Stimulated activated naive CD8-positive, alpha-beta T cell treated with anti-CD3 and anti-CD28 coated beads, Interleukin-15, Interleukin-2, amounts not matched to agents 100 ng/mL and 50 ng/mL, for 24 hours (primary cell): ENCODE measurements around the gene KCNJ12.
"Not testable (repeated sequence)": the region's sequence is repeated elsewhere in the genome, so short reads cannot be mapped to it uniquely, and the experiment has no call there.

ENCODE experiments used
- H3K27ac Mint-ChIP-seq: one replicate; pipeline ENCODE4 v1.8.0; 2021; ENCODE audit warnings: mild to moderate bottlenecking, mixed read lengths
- H3K27me3 Mint-ChIP-seq: one replicate; pipeline ENCODE4 v1.8.0; 2021; ENCODE audit warnings: mixed read lengths
- H3K36me3 Mint-ChIP-seq: one replicate; pipeline ENCODE4 v1.8.0; 2021; ENCODE audit warnings: low read depth, mixed read lengths
- H3K4me1 Mint-ChIP-seq: one replicate; pipeline ENCODE4 v1.8.0; 2021; ENCODE audit warnings: low read depth, mixed read lengths
- H3K4me3 Mint-ChIP-seq: one replicate; pipeline ENCODE4 v1.8.0; 2021; ENCODE audit warnings: mild to moderate bottlenecking, mixed read lengths
- H3K9me3 Mint-ChIP-seq: one replicate; pipeline ENCODE4 v1.8.0; 2021; ENCODE audit warnings: mixed read lengths

KCNJ12 gene

GRCh38 chr17:21346107-21346506 is 30.1 kb upstream of the KCNJ12 start:
- H3K4me3 Mint-ChIP-seq, H3K4me1 Mint-ChIP-seq, H3K36me3 Mint-ChIP-seq, H3K9me3 Mint-ChIP-seq, H3K27ac Mint-ChIP-seq, H3K27me3 Mint-ChIP-seq: not testable (repeated sequence)

- not testable (repeated sequence) for H3K9me3 Mint-ChIP-seq, H3K27me3 Mint-ChIP-seq, H3K4me3 Mint-ChIP-seq, H3K4me1 Mint-ChIP-seq, H3K36me3 Mint-ChIP-seq, H3K27ac Mint-ChIP-seq
These were observed 29.4 kb upstream of the KCNJ12 start for GRCh38 chr17:21346651-21347250.

- not testable (repeated sequence) for H3K4me1 Mint-ChIP-seq, H3K27me3 Mint-ChIP-seq, H3K36me3 Mint-ChIP-seq, H3K27ac Mint-ChIP-seq, H3K9me3 Mint-ChIP-seq, H3K4me3 Mint-ChIP-seq
These were observed 28.5 kb upstream of the KCNJ12 start for GRCh38 chr17:21347660-21348059.

GRCh38 chr17:21348081-21348925 is 27.9 kb upstream of the KCNJ12 start:
- H3K4me1 Mint-ChIP-seq, H3K9me3 Mint-ChIP-seq, H3K4me3 Mint-ChIP-seq, H3K27me3 Mint-ChIP-seq, H3K27ac Mint-ChIP-seq, H3K36me3 Mint-ChIP-seq: not testable (repeated sequence)

GRCh38 chr17:21348926-21349261 is 27.3 kb upstream of the KCNJ12 start:
- not testable (repeated sequence) for H3K4me1 Mint-ChIP-seq, H3K36me3 Mint-ChIP-seq, H3K27ac Mint-ChIP-seq, H3K27me3 Mint-ChIP-seq, H3K4me3 Mint-ChIP-seq, H3K9me3 Mint-ChIP-seq

DNA sequence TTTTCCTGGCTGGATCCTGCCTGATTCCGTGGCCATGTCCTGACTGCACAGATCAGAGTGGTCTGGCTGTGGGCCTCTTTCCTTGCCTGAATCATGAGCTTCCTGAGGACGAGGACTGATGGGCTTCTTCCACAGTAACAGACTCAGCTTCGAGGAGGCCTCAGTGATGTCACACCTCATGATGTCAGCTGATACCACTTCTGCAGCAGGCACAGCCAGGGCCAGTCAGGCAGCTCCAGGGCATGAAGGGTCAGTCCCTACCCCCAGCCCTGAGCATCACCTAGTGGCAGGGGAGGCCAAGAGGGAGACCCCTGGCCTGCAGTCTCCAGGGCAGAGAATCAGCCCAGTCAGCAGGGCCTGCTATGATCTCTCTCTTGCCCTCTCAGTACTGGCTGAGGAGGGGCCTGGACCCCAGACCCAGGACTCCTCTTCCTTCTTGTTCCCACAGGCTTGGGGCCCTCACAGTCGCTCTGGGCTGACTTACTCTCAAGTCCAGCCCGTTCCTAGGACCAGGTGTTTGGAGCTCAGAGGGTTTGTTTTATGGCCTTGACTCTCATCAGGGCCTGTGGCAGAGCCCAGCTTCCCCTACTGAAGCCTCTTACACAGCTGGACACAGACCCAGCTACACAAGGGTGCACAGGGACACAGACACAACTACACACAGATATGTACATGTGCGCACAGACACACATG is 26.7 kb upstream of the KCNJ12 start:
- not testable (repeated sequence) for H3K4me3 Mint-ChIP-seq, H3K27ac Mint-ChIP-seq, H3K4me1 Mint-ChIP-seq, H3K9me3 Mint-ChIP-seq, H3K36me3 Mint-ChIP-seq, H3K27me3 Mint-ChIP-seq

GRCh38 chr17:21350495-21350894 is 25.7 kb upstream of the KCNJ12 start:
- H3K9me3 Mint-ChIP-seq, H3K27me3 Mint-ChIP-seq, H3K36me3 Mint-ChIP-seq, H3K27ac Mint-ChIP-seq, H3K4me3 Mint-ChIP-seq, H3K4me1 Mint-ChIP-seq: not testable (repeated sequence)

- Mint-ChIP-seq H3K4me1 (peaks cover 3% of the 10 kb centered on the region), H3K27ac (peak overlapping the region; percentile 61), H3K36me3 (no peaks in the 10 kb centered on the region), H3K9me3 (no peaks in the 10 kb centered on the region), H3K4me3 (no peak overlapping the region), H3K27me3 (no peaks in the 10 kb centered on the region)
These were observed 24.6 kb upstream of the KCNJ12 start for GRCh38 chr17:21351366-21352065.

GRCh38 chr17:21352221-21352980 is 23.8 kb upstream of the KCNJ12 start:
- Mint-ChIP-seq H3K4me1 (peaks cover 3% of the 10 kb centered on the region), H3K27ac (no peak overlapping the region), H3K9me3 (no peaks in the 10 kb centered on the region), H3K4me3 (no peak overlapping the region), H3K27me3 (no peaks in the 10 kb centered on the region), H3K36me3 (no peaks in the 10 kb centered on the region)

DNA sequence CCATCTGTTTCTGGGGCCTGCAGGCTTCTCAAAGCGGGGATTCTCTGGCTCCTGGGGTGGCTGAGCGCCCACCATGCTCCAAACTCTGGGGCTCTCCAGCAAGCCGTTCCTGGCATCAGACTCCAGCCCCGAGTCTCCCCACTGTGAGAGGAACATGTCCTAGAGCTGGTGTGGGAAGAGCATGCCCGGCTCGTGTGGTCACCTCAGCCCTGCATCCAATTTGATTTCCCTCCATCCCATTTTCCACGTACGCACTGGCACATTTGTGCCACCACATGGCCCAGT is 23.2 kb upstream of the KCNJ12 start:
- Mint-ChIP-seq H3K27me3 (no peaks in the 10 kb centered on the region), H3K4me1 (peaks cover 3% of the 10 kb centered on the region), H3K36me3 (no peaks in the 10 kb centered on the region), H3K27ac (no peak overlapping the region), H3K9me3 (no peaks in the 10 kb centered on the region), H3K4me3 (no peak overlapping the region)

GRCh38 chr17:21353326-21354010 is 22.7 kb upstream of the KCNJ12 start:
- no peaks in the 10 kb centered on the region for H3K4me1 Mint-ChIP-seq
- H3K9me3 Mint-ChIP-seq, result no peaks in the 10 kb centered on the region
- H3K4me3 Mint-ChIP-seq, result no peak overlapping the region
- H3K27me3 Mint-ChIP-seq, result no peaks in the 10 kb centered on the region
- H3K36me3 Mint-ChIP-seq, result no peaks in the 10 kb centered on the region
- no peak overlapping the region for H3K27ac Mint-ChIP-seq

DNA sequence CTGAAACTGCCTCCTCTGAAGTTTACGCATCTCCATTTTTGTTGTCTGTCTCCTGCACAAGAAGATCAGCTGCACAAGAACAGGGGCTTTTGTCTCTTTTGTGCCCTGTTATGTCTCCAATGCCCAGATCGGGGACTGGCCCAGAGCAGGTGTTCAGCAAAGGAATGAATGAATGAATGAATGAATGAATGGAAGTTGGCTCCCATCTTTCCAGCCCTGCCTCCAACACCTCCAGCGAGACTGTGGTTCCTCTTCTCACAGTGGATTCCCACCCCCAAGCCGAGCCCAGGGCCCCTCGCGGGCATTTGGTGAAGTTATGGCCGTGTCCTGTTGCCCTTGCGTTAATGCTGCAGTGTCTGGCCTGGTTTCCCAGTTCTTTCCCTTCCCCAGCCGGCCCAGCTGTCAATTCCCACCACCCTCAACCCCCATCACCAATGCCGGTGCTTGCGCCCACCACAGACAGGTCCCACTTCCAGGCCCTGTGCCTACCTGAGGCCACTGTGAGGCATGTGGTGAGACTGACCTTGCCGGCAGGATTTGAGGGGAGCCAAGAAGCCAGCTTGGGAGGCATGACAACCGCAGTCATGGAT is 21.3 kb upstream of the KCNJ12 start:
- Mint-ChIP-seq H3K9me3 (no peaks in the 10 kb centered on the region), H3K27me3 (no peaks in the 10 kb centered on the region), H3K36me3 (no peaks in the 10 kb centered on the region), H3K4me1 (no peaks in the 10 kb centered on the region), H3K27ac (no peak overlapping the region), H3K4me3 (no peak overlapping the region)

GRCh38 chr17:21355586-21355985 is 20.6 kb upstream of the KCNJ12 start:
- Mint-ChIP-seq H3K4me1 (no peaks in the 10 kb centered on the region), H3K27ac (no peak overlapping the region), H3K27me3 (no peaks in the 10 kb centered on the region), H3K4me3 (no peak overlapping the region), H3K9me3 (no peaks in the 10 kb centered on the region), H3K36me3 (no peaks in the 10 kb centered on the region)

GRCh38 chr17:21356537-21357127 is 19.5 kb upstream of the KCNJ12 start:
- no peaks in the 10 kb centered on the region for H3K4me1 Mint-ChIP-seq
- H3K36me3 Mint-ChIP-seq, result no peaks in the 10 kb centered on the region
- no peak overlapping the region for H3K4me3 Mint-ChIP-seq
- no peaks in the 10 kb centered on the region for H3K27me3 Mint-ChIP-seq
- no peak overlapping the region for H3K27ac Mint-ChIP-seq
- H3K9me3 Mint-ChIP-seq, result no peaks in the 10 kb centered on the region
